ENCODE results near the gene KRT26. TPM values are rescaled to one million over a fixed set of nuclear protein-coding genes. Genes with fewer than 3 reads are reported as not detected.

Gene KRT26
- total and polyA plus RNA-seq, 10 of the 15 experiments (the other 5 are each of a cell fraction or from before 2014, with no cell fraction given), result not detected

DNA sequence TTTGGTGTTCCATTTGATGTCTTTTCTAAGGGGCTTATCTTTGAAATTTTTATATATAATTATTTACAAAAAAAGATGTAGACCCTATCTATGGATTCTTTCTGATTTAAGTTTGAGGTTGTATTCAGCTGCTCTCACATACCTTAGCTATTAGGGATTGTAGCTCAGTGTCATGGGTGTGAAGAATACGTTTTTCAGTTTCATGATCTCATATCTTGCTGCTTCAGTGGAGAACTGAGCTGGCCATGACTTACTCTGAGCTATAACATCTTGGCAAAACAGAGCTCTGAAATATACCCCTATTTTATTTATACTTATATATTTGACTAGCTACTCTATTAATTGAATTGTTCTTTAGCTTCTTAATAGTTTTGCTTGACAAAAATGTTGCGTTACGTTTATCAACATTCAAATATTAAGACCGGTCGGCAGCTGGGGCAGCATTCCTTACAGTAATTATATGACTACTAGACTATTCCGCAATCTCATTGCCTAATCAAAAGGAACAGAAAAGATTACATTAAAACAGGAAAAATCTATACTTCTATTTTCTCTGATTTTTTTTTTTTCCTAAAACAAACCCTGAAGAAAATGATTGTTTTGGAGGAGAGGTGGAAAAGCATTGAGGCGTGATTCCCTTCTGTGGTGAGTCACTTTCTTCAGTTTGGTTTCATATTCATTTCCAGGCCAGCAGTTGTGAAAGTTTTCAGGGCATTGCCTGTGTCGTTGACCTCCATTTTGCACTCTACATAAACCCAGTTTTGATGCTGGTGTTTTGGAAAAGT, 44.4 kb downstream of the KRT26 start (continued):
- TF ChIP-seq RUNX3 (IDR thresholded peaks at IDR 0.05; ENCODE audit: low read length) (peak; percentile 79), RCOR1 (conservative IDR thresholded peaks at IDR 0.05; ENCODE audit: low read depth, low read length) (no peak), JUNB (IDR thresholded peaks at IDR 0.05) (no peak), ZNF24 (IDR thresholded peaks at IDR 0.05) (no peak), CHD4 (IDR thresholded peaks at IDR 0.05) (no peak), BCLAF1 (IDR thresholded peaks at IDR 0.05) (no peak), NBN (IDR thresholded peaks at IDR 0.05) (0 out of 2 replicates have a peak, but pooled peaks have one; percentile 17), NKRF (conservative IDR thresholded peaks at IDR 0.05) (no peak), ZNF274 (IDR thresholded peaks at IDR 0.05; ENCODE audit: insufficient read depth, insufficient read length) (no peak)
- TF ChIP-seq, protein P1, sequence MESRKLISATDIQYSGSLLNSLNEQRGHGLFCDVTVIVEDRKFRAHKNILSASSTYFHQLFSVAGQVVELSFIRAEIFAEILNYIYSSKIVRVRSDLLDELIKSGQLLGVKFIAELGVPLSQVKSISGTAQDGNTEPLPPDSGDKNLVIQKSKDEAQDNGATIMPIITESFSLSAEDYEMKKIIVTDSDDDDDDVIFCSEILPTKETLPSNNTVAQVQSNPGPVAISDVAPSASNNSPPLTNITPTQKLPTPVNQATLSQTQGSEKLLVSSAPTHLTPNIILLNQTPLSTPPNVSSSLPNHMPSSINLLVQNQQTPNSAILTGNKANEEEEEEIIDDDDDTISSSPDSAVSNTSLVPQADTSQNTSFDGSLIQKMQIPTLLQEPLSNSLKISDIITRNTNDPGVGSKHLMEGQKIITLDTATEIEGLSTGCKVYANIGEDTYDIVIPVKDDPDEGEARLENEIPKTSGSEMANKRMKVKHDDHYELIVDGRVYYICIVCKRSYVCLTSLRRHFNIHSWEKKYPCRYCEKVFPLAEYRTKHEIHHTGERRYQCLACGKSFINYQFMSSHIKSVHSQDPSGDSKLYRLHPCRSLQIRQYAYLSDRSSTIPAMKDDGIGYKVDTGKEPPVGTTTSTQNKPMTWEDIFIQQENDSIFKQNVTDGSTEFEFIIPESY (IDR thresholded peaks at IDR 0.05), result no peak

Data from GM12878 (cell line).